ENCODE results near the gene ETV3L.

- TF ChIP-seq NR2C2 (CRISPR knock-in tag; IDR thresholded peaks at IDR 0.05) (no peak), ZNF121 (CRISPR knock-in tag; IDR thresholded peaks at IDR 0.05) (no peak), ATF6 (CRISPR knock-in tag; IDR thresholded peaks at IDR 0.05) (no peak), MAX (CRISPR knock-in tag; IDR thresholded peaks at IDR 0.05) (no peak), TP53 (CRISPR knock-in tag; IDR thresholded peaks at IDR 0.05) (no peak)
- TF ChIP-seq, protein P1, sequence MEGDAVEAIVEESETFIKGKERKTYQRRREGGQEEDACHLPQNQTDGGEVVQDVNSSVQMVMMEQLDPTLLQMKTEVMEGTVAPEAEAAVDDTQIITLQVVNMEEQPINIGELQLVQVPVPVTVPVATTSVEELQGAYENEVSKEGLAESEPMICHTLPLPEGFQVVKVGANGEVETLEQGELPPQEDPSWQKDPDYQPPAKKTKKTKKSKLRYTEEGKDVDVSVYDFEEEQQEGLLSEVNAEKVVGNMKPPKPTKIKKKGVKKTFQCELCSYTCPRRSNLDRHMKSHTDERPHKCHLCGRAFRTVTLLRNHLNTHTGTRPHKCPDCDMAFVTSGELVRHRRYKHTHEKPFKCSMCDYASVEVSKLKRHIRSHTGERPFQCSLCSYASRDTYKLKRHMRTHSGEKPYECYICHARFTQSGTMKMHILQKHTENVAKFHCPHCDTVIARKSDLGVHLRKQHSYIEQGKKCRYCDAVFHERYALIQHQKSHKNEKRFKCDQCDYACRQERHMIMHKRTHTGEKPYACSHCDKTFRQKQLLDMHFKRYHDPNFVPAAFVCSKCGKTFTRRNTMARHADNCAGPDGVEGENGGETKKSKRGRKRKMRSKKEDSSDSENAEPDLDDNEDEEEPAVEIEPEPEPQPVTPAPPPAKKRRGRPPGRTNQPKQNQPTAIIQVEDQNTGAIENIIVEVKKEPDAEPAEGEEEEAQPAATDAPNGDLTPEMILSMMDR (IDR thresholded peaks at IDR 0.05), result no peak
Measured at GRCh38 chr1:157145076-157145475, 45.5 kb upstream of the ETV3L start.
